Measurements from ENCODE around the gene LYRM2.

DNA sequence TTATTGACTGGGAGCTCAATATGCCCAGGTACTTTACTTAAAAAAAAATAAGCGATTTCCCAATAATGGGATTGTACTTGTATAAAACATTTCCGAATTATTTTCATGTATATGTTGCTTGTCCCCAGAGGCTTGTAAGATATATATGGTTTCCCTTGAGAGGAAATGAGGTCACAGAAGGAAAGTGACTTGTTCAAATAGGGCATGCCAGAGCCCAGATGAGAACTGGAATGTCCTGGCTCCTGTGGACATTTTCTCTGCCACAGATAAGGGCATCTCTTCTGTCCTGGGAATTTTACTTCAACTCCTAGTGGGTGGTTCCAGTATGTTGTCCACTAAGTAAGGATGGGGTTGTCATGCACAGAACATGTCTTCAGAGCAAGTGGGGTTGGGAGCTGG is 63.0 kb downstream of the LYRM2 start:
- TF ChIP-seq POLR2A (IDR thresholded peaks at IDR 0.05; ENCODE audit: low read depth, low read length) (no peak), POLR2AphosphoS5 (IDR thresholded peaks at IDR 0.05; ENCODE audit: low read depth, low read length) (no peak), TAF1 (IDR thresholded peaks at IDR 0.05; ENCODE audit: borderline replicate concordance, low read depth, low read length) (no peak)

Measured in GM12892 (cell line).